Right lobe of liver (tissue), 6 donors: ENCODE results near the gene CENPA. TPM values are rescaled to one million over a fixed set of nuclear protein-coding genes. Genes with fewer than 3 reads are reported as not detected.

Source experiments
- ATAC-seq, 4 donors: fragments of 200-7000 bp; cut with Tn5 transposase; one replicate each; pipeline ENCODE4 v1.9.1; 2020; ENCODE audit warnings: mild to moderate bottlenecking in 4 of 4, moderate library complexity in 4 of 4
- DNase-seq, 3 donors: peaks; one replicate each; pipeline ENCODE4 v3.0.0-alpha.2; 2020
- H3K27ac ChIP-seq, 3 donors: fragments of 200-600 bp; one replicate each; pipeline ENCODE4 v1.8.0; 2022
- H3K27me3 ChIP-seq, 2 donors: fragments of 200-600 bp; one replicate each; pipeline ENCODE4 v1.8.0; 2022
- H3K36me3 ChIP-seq, 4 donors: fragments of 200-600 bp; sonication (generic) in 1 of 4; one replicate each; pipeline versions ENCODE4 v1.5.1 to v1.8.0; 2017 to 2022; ENCODE audit warnings: control low read depth in 1 of 4
- H3K4me1 ChIP-seq, 4 donors: fragments of 200-600 bp; sonication (generic) in 1 of 4; one replicate each; pipeline versions ENCODE4 v1.5.1 to v1.8.0; 2017 to 2022; ENCODE audit warnings: control low read depth in 1 of 4
- H3K4me3 ChIP-seq, 3 donors: fragments of 200-600 bp; one replicate each; pipeline ENCODE4 v1.8.0; 2022
- H3K9me3 ChIP-seq, 4 donors: fragments of 200-600 bp; sonication (generic) in 1 of 4; one replicate each; pipeline versions ENCODE4 v1.5.1 to v1.8.0; 2017 to 2022; ENCODE audit warnings: control low read depth in 1 of 4
- POLR2A ChIP-seq: fragments of 450-650 bp; IDR thresholded peaks from one replicate; pipeline ENCODE4 v1.6.1; 2017; ENCODE audit warnings: antibody characterized with exemption, mild to moderate bottlenecking
- WGBS: methylation state at CpG from one replicate; pipeline ENCODE4 v1.1.6; 2018; ENCODE audit warnings: low coverage, low lambda C conversion rate; ENCODE audit not compliant: insufficient coverage; ENCODE audit errors: missing lambda C conversion rate; 5-methylcytosine and 5-hydroxymethylcytosine counted together
- intact Hi-C, 2 donors: fragments of 100-400 bp; cut with DNase I; formaldehyde crosslinking; loops; one replicate each; pipeline versions ENCODE4 v1.11.2 to v1.14.1; 2022
- total RNA-seq, 6 experiments: library from RNA; depleted of rRNA in 2 of 6; stranded (reverse); fragments of >200 nt in 2 of 6; fragmentation: NEBNext Ultra II Directional in 3 of 6; extraction: Animal tissue kit (Norgen Biotek cat#: 25700) in 3 of 6; gene quantifications; one replicate each; pipeline versions ENCODE4 v1.1.0 to v1.2.4, GENCODE V29; 2016 to 2023
- TF ChIP-seq, protein P1 (sequence below), 4 donors: fragments of 200-600 bp in 3 of 4; fragments of 450-650 bp in 1 of 4; IDR thresholded peaks; one replicate each; pipeline versions ENCODE4 v1.5.1 to v1.8.0; 2016 to 2022; ENCODE audit warnings: antibody characterized with exemption in 4 of 4, mild to moderate bottlenecking in 2 of 4
- donor health status: DM: no; HTN: yes; CAD: no.
- donor health status: DM: no; HTN: no; CAD: no.
- donor health status: DM: no; HTN: no; CAD: no.
- donor health status: DM: no; HTN: yes; CAD: no.
- donor health status: DM: no; HTN: yes; CAD: no.

Gene CENPA
- total RNA-seq, 6 experiments from 2014 or later = 0.18 to 1.3 (median 0.56) TPM; not detected in 1

DNA sequence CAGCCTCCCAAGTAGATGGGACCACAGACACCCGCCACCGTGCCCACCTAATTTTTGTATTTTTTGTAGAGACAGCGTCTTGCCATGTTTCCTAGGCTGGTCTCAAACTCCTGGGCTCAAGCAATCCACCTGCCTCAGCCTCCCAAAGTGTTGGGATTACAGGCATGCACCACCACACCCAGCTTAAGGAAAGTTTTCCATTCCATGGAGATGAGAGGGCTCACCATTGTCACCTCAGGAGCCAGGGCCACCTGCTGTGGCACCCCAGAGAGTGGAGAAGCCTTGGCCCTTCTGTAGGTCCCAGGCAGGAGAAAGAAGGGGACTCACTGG is 17.1 kb upstream of the CENPA start:
- DNase-seq (no peak), ATAC-seq (no peak)
- intact Hi-C loops = no loop called here
- H3K27ac ChIP-seq = peak overlapping the region; percentile 53 to 72 (median 62)
- peaks cover 3 to 78% (median 45%) of the 10 kb centered on the region in 4 donors for H3K4me1 ChIP-seq
- no peaks in the 10 kb centered on the region for H3K36me3 ChIP-seq
- H3K4me3 ChIP-seq = no peak overlapping the region
- TF ChIP-seq, protein P1, sequence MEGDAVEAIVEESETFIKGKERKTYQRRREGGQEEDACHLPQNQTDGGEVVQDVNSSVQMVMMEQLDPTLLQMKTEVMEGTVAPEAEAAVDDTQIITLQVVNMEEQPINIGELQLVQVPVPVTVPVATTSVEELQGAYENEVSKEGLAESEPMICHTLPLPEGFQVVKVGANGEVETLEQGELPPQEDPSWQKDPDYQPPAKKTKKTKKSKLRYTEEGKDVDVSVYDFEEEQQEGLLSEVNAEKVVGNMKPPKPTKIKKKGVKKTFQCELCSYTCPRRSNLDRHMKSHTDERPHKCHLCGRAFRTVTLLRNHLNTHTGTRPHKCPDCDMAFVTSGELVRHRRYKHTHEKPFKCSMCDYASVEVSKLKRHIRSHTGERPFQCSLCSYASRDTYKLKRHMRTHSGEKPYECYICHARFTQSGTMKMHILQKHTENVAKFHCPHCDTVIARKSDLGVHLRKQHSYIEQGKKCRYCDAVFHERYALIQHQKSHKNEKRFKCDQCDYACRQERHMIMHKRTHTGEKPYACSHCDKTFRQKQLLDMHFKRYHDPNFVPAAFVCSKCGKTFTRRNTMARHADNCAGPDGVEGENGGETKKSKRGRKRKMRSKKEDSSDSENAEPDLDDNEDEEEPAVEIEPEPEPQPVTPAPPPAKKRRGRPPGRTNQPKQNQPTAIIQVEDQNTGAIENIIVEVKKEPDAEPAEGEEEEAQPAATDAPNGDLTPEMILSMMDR (IDR thresholded peaks at IDR 0.05) = no peak
- no peak for TF ChIP-seq POLR2A
- H3K9me3 ChIP-seq = no peaks in the 10 kb centered on the region
- no peaks in the 10 kb centered on the region for H3K27me3 ChIP-seq
- 100% methylated on average over 3 of the region's 3 CpGs for WGBS

DNA sequence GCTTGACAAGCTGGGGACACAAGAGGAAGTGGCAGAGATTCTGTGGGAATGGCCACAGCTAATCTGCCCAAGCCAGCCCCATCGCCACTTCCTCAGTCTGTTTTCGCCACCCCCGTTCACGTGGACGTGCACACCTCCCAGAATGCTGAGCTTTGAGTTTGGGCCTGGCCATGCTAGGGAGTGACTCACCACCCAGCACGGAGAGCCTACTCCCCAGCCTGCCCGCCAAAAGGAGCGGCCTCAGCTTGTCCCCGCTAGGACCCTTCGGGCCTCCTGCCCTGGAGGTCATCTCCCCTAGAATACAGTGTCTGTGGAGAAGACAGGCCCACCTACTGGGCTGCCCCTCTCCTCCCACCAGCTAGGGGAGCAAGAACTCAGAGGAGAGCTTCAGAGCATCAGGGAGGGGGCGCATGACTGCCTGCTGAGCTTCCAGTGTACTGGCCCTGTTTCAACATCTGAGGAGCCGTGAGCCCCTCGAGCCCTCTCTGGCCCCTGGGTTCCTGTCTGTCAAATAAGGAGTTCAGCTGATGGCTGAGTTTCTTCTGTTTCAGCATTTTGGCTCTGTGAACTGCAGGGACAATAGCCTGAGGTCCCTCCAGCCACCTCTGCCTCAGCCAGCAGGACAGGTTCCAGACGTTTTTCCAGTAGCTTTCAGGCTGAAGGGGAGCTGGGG is 16.6 kb upstream of the CENPA start:
- H3K27ac ChIP-seq = peak overlapping the region; percentile 62 to 72 (median 63)
- no peaks in the 10 kb centered on the region for H3K27me3 ChIP-seq
- no peaks in the 10 kb centered on the region for H3K9me3 ChIP-seq
- WGBS = no CpG with 5 or more reads among the region's 14 CpGs
- peak; percentile 56 for TF ChIP-seq POLR2A
- TF ChIP-seq, protein P1 (IDR thresholded peaks at IDR 0.05) = no peak
- H3K36me3 ChIP-seq = no peaks in the 10 kb centered on the region
- DNase-seq (peak; percentile 73 to 86 (median 79)), ATAC-seq (peak; percentile 19 to 44 (median 36))
- H3K4me3 ChIP-seq = no peak overlapping the region
- H3K4me1 ChIP-seq = peaks cover 3 to 78% (median 44%) of the 10 kb centered on the region in 4 donors
- intact Hi-C loops = no loop called here

DNA sequence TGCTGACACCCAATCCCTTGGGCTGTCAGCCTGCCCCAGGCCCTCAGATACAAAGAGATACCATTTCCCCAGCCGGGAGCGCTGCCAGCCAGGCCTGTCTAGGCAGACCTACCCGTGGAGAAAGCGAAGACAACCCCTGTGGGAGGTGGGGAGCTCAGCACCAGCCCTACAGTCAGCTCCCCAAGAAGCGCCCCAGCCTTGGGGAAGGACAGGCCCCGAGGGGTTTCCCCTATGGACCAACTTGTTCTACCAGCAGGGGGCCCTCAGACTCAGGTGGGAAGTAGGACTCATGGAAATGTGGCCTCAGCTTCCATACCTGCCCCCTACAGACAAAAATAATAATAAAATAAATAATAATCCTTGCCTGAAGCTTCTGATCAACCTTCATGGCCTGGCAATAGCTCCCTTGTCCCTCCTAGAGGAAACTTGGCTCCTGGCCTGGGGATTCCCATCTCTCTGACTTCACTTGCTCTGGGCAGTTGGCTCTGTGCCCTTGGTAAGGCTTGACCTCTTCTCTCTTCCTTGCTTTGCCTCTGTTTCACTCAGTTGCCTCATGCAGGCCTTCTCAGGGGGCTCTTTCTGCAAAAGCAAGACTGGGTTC is 14.8 kb upstream of the CENPA start:
- Histone ChIP-seq H3K4me3 (no peak overlapping the region), H3K27ac (peak overlapping the region; percentile 58 to 81 (median 71)), H3K9me3 (no peaks in the 10 kb centered on the region), H3K27me3 (no peaks in the 10 kb centered on the region), H3K4me1 (peaks cover 3 to 70% (median 39%) of the 10 kb centered on the region in 4 donors), H3K36me3 (peaks cover 0 to 13% (median 9%) of the 10 kb centered on the region in 4 donors)
- DNase-seq = peak; percentile 90 to 92 (median 91)
- WGBS = 0% methylated on average over 1 of the region's 6 CpGs
- intact Hi-C loops = no loop called here
- TF ChIP-seq, protein P1 (IDR thresholded peaks at IDR 0.05) = peak; percentile 7 to 32 (median 30)
- no peak for TF ChIP-seq POLR2A
- peak; percentile 33 to 58 (median 56) for ATAC-seq

DNA sequence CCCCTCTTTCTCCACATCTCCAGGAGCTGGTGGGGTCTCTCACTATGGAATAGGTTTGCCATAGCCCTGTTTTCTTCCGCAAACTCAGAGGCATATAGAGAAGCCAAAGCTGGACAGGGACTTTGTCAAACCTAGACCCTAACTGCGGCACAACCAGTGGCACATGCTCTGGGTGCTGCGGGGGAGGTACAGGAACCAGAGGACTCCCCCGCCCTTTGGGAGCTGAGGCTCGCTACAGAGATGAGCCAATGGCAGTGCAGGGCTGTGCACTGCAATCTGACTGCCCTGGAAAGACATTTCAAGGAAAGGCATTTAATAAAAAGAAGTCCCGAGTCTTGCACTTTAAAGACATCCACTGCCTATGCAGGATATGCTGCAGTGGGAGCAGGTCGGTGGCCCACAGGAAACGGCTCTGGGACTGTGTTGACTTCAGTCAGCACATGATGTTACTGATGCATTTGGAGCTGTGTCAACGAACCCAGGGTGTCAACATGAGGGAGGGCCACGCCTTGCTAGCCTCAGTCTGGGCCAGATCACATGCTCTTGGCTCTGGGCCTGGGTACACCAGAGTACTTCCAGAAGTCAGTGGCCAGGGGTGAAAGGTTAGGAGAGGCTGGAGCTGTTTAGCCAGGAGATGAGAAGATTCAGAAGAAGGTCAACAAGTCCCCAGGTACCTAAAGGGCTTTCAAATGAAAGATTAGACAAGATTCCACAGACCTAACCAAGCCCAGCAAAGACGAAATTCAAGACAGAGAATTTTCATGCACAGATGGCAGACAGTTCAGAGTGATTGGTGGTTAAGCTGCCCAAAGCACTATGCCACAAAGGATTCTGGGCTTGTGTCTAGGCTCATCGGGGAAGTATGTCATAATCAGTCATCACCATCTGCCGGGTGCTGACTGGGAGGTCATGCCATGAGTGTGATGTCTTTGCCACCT is 13.5 kb upstream of the CENPA start:
- H3K27ac ChIP-seq = peak overlapping the region; percentile 58 to 81 (median 74)
- TF ChIP-seq, protein P1 (IDR thresholded peaks at IDR 0.05) = no peak
- TF ChIP-seq POLR2A = peak; percentile 74
- peaks cover 3 to 60% (median 34%) of the 10 kb centered on the region in 4 donors for H3K4me1 ChIP-seq
- intact Hi-C loops = no loop called here
- no peaks in the 10 kb centered on the region for H3K9me3 ChIP-seq
- DNase-seq = peak; percentile 95 to 99 (median 97)
- no peaks in the 10 kb centered on the region for H3K27me3 ChIP-seq
- ATAC-seq = peak; percentile 79 to 89 (median 84)
- no peak overlapping the region for H3K4me3 ChIP-seq
- peaks cover 0 to 24% (median 17%) of the 10 kb centered on the region in 4 donors for H3K36me3 ChIP-seq
- WGBS = 11% methylated on average over 9 of the region's 13 CpGs
